ENCODE data around the gene ABO.
"Not testable (repeated sequence)": the region's sequence is repeated elsewhere in the genome, so short reads cannot be mapped to it uniquely, and the experiment has no call there.

ABO gene

GRCh38 chr9:133235549-133236222, 39.3 kb downstream of the ABO start:
- Histone ChIP-seq H3K4me1 (ENCODE audit: insufficient read depth, low read length) (no peaks in the 10 kb centered on the region), H3K9me3 (ENCODE audit: control insufficient read depth, insufficient read depth, low read length) (no peaks in the 10 kb centered on the region), H3K9ac (ENCODE audit: low read depth, low read length) (no peak overlapping the region), H3K36me3 (ENCODE audit: insufficient read depth, low read length) (no peaks in the 10 kb centered on the region)

- Histone ChIP-seq H3K4me1 (ENCODE audit: insufficient read depth, low read length) (no peaks in the 10 kb centered on the region), H3K9me3 (ENCODE audit: control insufficient read depth, insufficient read depth, low read length) (no peaks in the 10 kb centered on the region), H3K36me3 (ENCODE audit: insufficient read depth, low read length) (no peaks in the 10 kb centered on the region), H3K9ac (ENCODE audit: low read depth, low read length) (no peak overlapping the region)
Observed at GRCh38 chr9:133234577-133235322, 40.3 kb downstream of the ABO start.

- Histone ChIP-seq H3K36me3 (ENCODE audit: insufficient read depth, low read length) (no peaks in the 10 kb centered on the region), H3K9me3 (ENCODE audit: control insufficient read depth, insufficient read depth, low read length) (no peaks in the 10 kb centered on the region), H3K4me1 (ENCODE audit: insufficient read depth, low read length) (no peaks in the 10 kb centered on the region), H3K9ac (ENCODE audit: low read depth, low read length) (no peak overlapping the region)
Observed at GRCh38 chr9:133233681-133234432, 41.1 kb downstream of the ABO start.

GRCh38 chr9:133231934-133232568, 43.0 kb downstream of the ABO start:
- not testable (repeated sequence) for H3K36me3 ChIP-seq (ENCODE audit: insufficient read depth, low read length); H3K9ac ChIP-seq (ENCODE audit: low read depth, low read length); H3K4me1 ChIP-seq (ENCODE audit: insufficient read depth, low read length); H3K9me3 ChIP-seq (ENCODE audit: control insufficient read depth, insufficient read depth, low read length)

GRCh38 chr9:133230514-133230913, 44.5 kb downstream of the ABO start:
- not testable (repeated sequence) for H3K9me3 ChIP-seq (ENCODE audit: control insufficient read depth, insufficient read depth, low read length); H3K4me1 ChIP-seq (ENCODE audit: insufficient read depth, low read length); H3K9ac ChIP-seq (ENCODE audit: low read depth, low read length); H3K36me3 ChIP-seq (ENCODE audit: insufficient read depth, low read length)

GRCh38 chr9:133230093-133230492, 44.9 kb downstream of the ABO start:
- Histone ChIP-seq H3K36me3 (ENCODE audit: insufficient read depth, low read length) (no peaks in the 10 kb centered on the region), H3K9me3 (ENCODE audit: control insufficient read depth, insufficient read depth, low read length) (no peaks in the 10 kb centered on the region), H3K9ac (ENCODE audit: low read depth, low read length) (no peak overlapping the region), H3K4me1 (ENCODE audit: insufficient read depth, low read length) (no peaks in the 10 kb centered on the region)

GRCh38 chr9:133228474-133229193, 46.4 kb downstream of the ABO start:
- H3K9ac ChIP-seq (ENCODE audit: low read depth, low read length); H3K4me1 ChIP-seq (ENCODE audit: insufficient read depth, low read length); H3K36me3 ChIP-seq (ENCODE audit: insufficient read depth, low read length); H3K9me3 ChIP-seq (ENCODE audit: control insufficient read depth, insufficient read depth, low read length): not testable (repeated sequence)

GRCh38 chr9:133227996-133228395, 47.0 kb downstream of the ABO start:
- not testable (repeated sequence) for H3K4me1 ChIP-seq (ENCODE audit: insufficient read depth, low read length); H3K9me3 ChIP-seq (ENCODE audit: control insufficient read depth, insufficient read depth, low read length); H3K9ac ChIP-seq (ENCODE audit: low read depth, low read length); H3K36me3 ChIP-seq (ENCODE audit: insufficient read depth, low read length)

- Histone ChIP-seq H3K4me1 (ENCODE audit: insufficient read depth, low read length) (no peaks in the 10 kb centered on the region), H3K9ac (ENCODE audit: low read depth, low read length) (no peak overlapping the region), H3K9me3 (ENCODE audit: control insufficient read depth, insufficient read depth, low read length) (no peaks in the 10 kb centered on the region)
Observed at GRCh38 chr9:133227242-133227860, 47.6 kb downstream of the ABO start.

GRCh38 chr9:133226219-133227171, 48.5 kb downstream of the ABO start:
- Histone ChIP-seq H3K36me3 (ENCODE audit: insufficient read depth, low read length) (no peaks in the 10 kb centered on the region), H3K9ac (ENCODE audit: low read depth, low read length) (no peak overlapping the region), H3K4me1 (ENCODE audit: insufficient read depth, low read length) (no peaks in the 10 kb centered on the region), H3K9me3 (ENCODE audit: control insufficient read depth, insufficient read depth, low read length) (no peaks in the 10 kb centered on the region)

More at GRCh38 chr9:133227242-133227860, 47.6 kb downstream of the ABO start:
- H3K36me3 ChIP-seq (ENCODE audit: insufficient read depth, low read length), result no peaks in the 10 kb centered on the region

GRCh38 chr9:133225171-133226011, 49.6 kb downstream of the ABO start:
- no peaks in the 10 kb centered on the region for H3K4me1 ChIP-seq (ENCODE audit: insufficient read depth, low read length)
- H3K36me3 ChIP-seq (ENCODE audit: insufficient read depth, low read length), result no peaks in the 10 kb centered on the region
- H3K9ac ChIP-seq (ENCODE audit: low read depth, low read length), result no peak overlapping the region
- no peaks in the 10 kb centered on the region for H3K9me3 ChIP-seq (ENCODE audit: control insufficient read depth, insufficient read depth, low read length)

GRCh38 chr9:133224762-133225161, 50.2 kb downstream of the ABO start:
- H3K9me3 ChIP-seq (ENCODE audit: control insufficient read depth, insufficient read depth, low read length), result no peaks in the 10 kb centered on the region
- no peaks in the 10 kb centered on the region for H3K4me1 ChIP-seq (ENCODE audit: insufficient read depth, low read length)
- no peak overlapping the region for H3K9ac ChIP-seq (ENCODE audit: low read depth, low read length)
- H3K36me3 ChIP-seq (ENCODE audit: insufficient read depth, low read length), result no peaks in the 10 kb centered on the region

Measured in ES-I3 (cell line).